Activated CD8-positive, alpha-beta memory T cell treated with anti-CD3 and anti-CD28 coated beads, Interleukin-2, amount 50 U/mL, for 1 hour (primary cell): Measurements from ENCODE around the gene SDS.

ENCODE experiments used
- DNase-seq: peaks from one replicate; pipeline ENCODE4 v3.0.0-alpha.2; 2020; ENCODE audit errors: extremely low read depth

SDS gene

DNA sequence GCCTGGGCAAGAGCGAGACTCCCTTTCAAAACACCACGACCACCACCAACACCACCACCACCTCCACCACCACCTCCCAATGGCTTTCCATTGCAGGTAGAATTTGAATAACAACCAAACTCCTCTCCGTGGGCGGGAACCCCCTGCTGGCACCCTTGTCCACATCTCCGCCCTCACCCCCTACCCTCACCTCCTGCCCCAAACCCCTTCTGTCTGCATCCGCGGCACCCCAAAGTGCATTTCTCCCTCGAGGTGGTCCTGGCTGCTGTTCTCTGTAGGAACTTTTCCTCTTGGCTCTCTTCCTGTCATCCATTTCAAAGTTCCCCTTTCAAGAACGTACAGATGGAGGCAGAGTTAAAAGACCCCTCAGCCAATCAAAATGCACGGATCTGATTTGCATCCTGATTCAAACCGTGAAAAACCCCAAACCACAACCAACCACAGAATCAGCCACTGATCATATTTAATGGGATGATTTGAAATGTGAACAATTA is 22.3 kb upstream of the SDS start:
- no peak for DNase-seq

GRCh38 chr12:113424915-113425823 is 21.5 kb upstream of the SDS start:
- DNase-seq = no peak

DNA sequence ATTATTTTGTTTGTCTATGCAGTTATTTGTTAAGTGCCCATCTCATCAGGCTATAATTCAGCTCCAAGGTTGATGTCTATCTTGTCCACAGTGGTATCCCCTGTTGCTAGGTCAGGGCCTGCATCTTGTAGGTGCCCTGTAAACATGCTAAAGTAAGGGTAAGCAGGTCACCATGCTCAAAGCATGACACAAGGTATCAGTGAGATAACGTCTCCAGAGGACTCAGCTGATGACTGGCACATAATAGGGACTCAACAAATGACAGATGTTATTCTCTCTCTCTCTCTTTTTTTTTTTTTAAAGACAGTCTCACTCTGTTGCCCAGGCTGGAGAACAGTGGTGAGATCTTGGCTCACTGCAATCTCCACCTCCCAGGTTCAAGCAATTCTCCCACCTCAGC is 20.8 kb upstream of the SDS start:
- DNase-seq = no peak

DNA sequence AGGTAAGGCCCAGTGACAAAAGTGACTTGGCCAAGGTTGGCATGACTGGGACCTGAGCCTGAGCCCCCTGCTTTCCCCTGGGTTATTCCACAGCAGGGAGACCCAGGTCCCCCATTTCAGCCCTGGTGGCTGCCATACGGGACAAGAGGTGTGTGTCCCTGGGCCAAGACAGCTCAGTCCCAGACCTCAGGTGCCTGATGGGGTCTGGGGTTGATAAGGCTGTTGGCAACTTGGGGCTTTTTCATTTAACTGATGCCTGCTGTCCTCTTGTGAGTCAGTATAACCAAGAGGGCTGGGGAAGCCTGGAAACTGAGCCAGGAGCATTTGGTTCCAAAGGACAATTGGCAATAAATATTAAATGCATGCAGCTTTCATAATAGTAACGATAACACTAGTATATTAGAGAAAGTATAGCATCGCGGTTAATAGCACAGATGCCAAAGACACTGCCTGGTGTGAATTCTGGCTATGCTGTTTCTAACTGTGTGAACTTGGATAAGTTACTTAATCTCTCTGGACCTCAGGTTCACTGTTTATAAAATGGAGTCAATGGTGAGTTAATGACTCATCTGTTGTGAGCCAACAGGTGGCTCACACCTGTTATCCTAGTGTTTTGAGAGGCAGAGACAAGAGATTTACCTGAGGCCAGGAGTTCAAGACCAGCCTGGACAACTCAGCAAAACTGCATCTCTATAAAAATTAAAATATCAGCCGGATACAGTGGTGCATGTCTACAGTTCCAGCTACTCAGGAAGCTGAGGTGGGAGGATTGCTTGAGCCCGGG is 19.4 kb upstream of the SDS start:
- DNase-seq = no peak

- no peak for DNase-seq
These were observed 18.6 kb upstream of the SDS start, which contains the start of gene SDSL for GRCh38 chr12:113422030-113422885. Gene SDSL (plus strand): TSS chr12:113422380. CDS start chr12:113427983, 5,603 bp downstream.

- DNase-seq = no peak
These were observed 17.4 kb upstream of the SDS start for GRCh38 chr12:113420996-113421595.

DNA sequence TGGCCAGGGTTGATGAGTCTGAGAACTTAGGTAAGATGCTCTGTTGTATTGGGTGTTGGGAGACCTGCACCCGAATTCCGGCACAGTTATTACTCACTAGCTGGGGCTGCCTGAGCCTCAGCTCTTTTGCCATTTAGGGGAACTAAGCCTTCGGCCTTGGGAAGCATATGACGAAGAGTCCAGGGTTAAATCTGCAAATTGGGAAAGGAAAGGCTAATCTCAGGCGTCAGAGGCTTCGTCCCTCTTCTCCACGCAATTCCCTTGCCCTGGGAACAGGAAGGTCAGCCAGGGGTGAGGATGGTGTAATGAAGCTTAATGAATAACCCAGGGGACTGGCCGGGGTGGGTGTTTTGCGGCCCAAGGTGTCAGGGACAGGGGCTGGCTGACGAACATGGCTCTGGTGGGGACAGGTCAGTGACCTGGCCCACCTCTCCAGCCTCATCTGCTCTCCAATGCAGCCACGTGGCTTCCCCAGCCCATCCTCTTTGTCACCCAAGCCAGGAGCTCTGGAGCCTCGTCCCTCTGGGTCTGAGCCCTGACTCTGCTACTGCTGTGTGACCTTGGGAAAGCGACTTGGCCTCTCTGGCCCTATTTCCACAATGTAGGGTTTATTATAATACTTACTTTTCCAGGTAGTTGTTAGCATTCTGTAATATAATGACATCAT is 14.7 kb upstream of the SDS start:
- no peak for DNase-seq

DNA sequence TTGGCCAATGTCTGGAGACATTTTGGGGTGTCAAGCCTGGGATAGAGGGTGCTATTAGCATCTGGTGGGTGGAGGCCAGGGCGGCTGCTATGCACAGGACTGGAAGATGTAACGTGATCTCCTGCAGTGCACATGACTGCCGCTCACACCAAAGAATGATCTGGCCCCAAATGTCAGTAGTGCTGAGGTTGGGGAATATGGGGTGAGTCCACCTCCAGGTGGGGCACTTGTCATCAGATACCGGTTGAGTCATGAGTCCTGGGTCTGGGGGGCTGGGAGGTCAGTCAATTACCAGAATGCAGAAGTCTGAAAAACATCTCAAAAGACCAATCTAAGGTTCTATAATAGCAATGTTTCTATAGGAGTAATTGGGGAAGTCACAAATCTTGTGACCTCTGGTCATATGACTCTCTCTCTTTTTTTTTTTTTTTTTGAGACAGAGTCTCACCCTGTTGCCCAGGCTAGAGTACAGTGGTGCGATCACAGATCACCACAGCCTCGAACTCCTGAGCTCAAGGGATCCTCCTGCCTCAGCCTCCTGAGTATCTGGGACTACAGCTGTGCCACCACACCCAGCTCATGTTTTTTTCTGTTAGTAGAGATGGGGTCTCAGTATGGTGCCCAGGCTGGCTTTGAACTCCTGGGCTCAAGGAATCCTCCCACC is 12.5 kb upstream of the SDS start:
- DNase-seq = no peak

DNA sequence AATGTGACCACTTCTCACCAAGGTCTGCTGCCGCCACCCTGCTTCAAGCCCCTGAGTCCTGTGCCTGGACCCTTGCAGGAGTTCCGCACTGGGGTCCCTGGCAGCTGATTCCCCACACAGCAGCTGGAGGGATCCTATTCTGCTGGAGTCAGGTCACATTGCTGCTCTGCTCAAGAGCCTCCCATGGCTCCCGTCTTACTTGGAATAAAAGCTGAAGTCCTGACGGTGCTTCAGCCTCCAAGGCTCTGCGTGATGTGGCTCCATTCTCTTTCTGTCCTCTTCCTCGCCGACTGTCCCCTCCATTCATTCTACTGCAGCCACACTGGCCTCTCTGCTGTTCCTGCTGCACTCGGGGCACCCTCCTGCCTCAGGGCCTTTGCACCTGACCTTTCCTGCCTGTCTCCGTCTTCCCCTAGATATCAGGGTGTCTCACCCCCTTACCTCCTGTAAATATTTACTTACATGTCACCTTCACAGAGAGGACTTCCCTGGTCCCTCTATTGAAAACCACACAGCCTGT is 10.9 kb upstream of the SDS start:
- DNase-seq = no peak

DNA sequence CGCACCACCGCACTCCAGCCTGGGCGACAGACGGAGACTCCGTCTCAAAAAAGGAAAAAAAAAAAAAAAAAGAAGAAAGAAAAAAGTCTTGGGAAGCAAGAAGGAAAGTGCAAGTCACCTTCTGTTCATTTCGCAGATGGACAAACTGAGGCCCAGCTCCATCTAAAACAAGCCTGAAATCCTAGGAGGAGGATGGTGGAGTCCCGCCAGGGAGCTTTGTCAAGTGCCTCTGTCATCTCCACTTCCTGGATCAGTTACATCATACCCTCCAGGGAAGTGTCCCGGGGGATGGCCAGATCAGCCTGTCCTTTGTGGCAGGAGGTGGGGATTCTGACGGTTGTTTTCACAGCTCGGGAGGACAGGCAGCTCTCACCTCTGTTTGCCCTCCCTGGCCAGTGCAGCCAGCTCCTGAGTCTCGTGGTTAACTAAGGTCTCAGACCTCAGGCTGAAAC is 9.8 kb upstream of the SDS start:
- DNase-seq = no peak

GRCh38 chr12:113409462-113410124 is 5.9 kb upstream of the SDS start:
- no peak for DNase-seq

DNA sequence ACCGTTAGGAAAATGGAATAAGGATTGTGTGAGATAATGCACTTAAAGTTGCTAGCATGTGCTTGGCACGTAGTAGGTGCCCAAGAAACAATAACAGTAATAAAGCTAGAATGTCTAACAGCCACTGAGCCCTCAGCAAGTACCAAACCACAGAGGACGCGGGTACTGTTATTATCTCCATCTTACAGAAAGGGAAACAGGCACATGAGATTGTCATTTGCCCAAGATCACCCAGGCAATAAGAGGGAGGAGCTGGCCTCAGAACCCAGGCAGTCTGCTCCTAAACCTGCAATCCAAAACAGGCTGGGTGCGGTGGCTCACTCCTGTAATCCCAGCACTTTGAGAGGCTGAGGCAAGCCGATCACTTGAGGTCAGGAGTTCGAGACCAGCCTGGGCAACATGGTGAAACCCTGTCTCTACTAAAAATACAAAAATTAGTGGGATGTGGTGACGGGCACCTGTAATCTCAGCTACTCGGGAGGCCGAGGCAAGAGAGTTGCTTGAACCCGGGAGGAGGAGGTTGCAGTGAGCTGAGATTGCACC is 5.1 kb upstream of the SDS start:
- no peak for DNase-seq

GRCh38 chr12:113407931-113408600 is 4.4 kb upstream of the SDS start:
- no peak for DNase-seq

- DNase-seq = no peak
These were observed 2.0 kb upstream of the SDS start for GRCh38 chr12:113405694-113406093.

GRCh38 chr12:113402586-113403260 is 964 bp downstream of the SDS start:
- DNase-seq = no peak

- DNase-seq = no peak
These were observed 2.4 kb downstream of the SDS start for GRCh38 chr12:113401066-113402000.

DNA sequence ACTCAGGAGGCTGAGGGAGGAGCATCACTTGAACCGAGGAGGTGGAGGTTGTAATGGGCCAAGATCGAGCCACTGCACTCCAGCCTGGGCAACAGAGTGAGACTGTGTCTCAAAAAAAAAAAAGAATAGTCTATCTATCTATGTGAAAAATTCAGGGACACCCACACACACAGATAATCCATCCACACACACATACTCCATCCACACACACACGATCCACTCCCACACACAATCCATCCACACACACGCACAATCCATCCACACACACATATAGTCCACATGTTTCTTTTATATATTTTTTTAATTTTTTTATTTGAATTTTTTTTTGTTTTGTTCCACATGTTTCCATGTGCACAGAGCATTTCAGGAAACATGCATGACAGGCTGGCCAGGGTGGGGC is 3.3 kb downstream of the SDS start:
- no peak for DNase-seq
